CD4-positive, CD25-positive, alpha-beta regulatory T cell (primary cell): ENCODE results near the gene XXYLT1. TPM values are rescaled to one million over a fixed set of nuclear protein-coding genes. Genes with fewer than 3 reads are reported as not detected.
A peak's percentile ranks its signal among the peaks of the same experiment; 100 is the strongest.

ENCODE experiments used
- ATAC-seq, 2 donors: fragments of 150-1000 bp; cut with Tn5 transposase; one replicate each; pipeline ENCODE4 v1.10.0; 2021; ENCODE audit warnings: low read depth in 2 of 2, moderate number of reproducible peaks in 2 of 2, moderate library complexity in 1 of 2
- DNase-seq, 3 donors: peaks; one replicate each; pipeline versions ENCODE4 v3.0.0 to v3.0.0-alpha.2; 2012 to 2022; ENCODE audit warnings: mixed read lengths in 1 of 3
- H3K27ac ChIP-seq: one replicate; pipeline ENCODE4 v1.7.0; 2013; ENCODE audit warnings: mild to moderate bottlenecking, low read length; ENCODE audit not compliant: insufficient read depth, poor library complexity, severe bottlenecking
- H3K27me3 ChIP-seq: one replicate; pipeline ENCODE4 v1.7.0; 2013; ENCODE audit warnings: low read length; ENCODE audit not compliant: control insufficient read depth, insufficient read depth
- H3K36me3 ChIP-seq: one replicate; pipeline ENCODE4 v1.7.0; 2013; ENCODE audit warnings: mild to moderate bottlenecking, low read length, moderate library complexity; ENCODE audit not compliant: control insufficient read depth, insufficient read depth
- H3K4me1 ChIP-seq: 2 replicates; pipeline ENCODE4 v1.7.0; 2013; ENCODE audit warnings: mild to moderate bottlenecking, low read length; ENCODE audit not compliant: insufficient read depth, control insufficient read depth, poor library complexity, severe bottlenecking
- H3K4me3 ChIP-seq: one replicate; pipeline ENCODE4 v1.7.0; 2013; ENCODE audit warnings: low read depth, mild to moderate bottlenecking, low read length, moderate library complexity
- H3K9me3 ChIP-seq, 2 experiments: 1 replicate in 1 of 2; 2 replicates in 1 of 2; pipeline ENCODE4 v1.7.0; 2013; ENCODE audit warnings: low read length in 2 of 2, mild to moderate bottlenecking in 1 of 2, moderate library complexity in 1 of 2; ENCODE audit not compliant: control insufficient read depth in 2 of 2
- H3K27ac Mint-ChIP-seq, 3 donors: one replicate each; pipeline ENCODE4 v1.8.0; 2020 to 2022; ENCODE audit warnings: mild to moderate bottlenecking in 3 of 3, mixed read lengths in 3 of 3, moderate library complexity in 2 of 3
- H3K27me3 Mint-ChIP-seq: one replicate; pipeline ENCODE4 v1.8.0; 2022; ENCODE audit warnings: mild to moderate bottlenecking, mixed read lengths
- H3K36me3 Mint-ChIP-seq: one replicate; pipeline ENCODE4 v1.8.0; 2020; ENCODE audit warnings: mixed read lengths
- H3K4me1 Mint-ChIP-seq, 4 donors: one replicate each; pipeline ENCODE4 v1.8.0; 2020 to 2022; ENCODE audit warnings: mixed read lengths in 4 of 4, mild to moderate bottlenecking in 1 of 4
- H3K4me3 Mint-ChIP-seq, 4 donors: one replicate each; pipeline ENCODE4 v1.8.0; 2020 to 2022; ENCODE audit warnings: mild to moderate bottlenecking in 4 of 4, mixed read lengths in 4 of 4, moderate library complexity in 3 of 4
- H3K9me3 Mint-ChIP-seq, 7 donors: one replicate each; pipeline ENCODE4 v1.8.0; 2020 to 2022; ENCODE audit warnings: mixed read lengths in 7 of 7, mild to moderate bottlenecking in 3 of 7, moderate library complexity in 2 of 7
- polyA plus RNA-seq, 4 donors: library from polyadenylated mRNA; unstranded; fragments of 300-500 nt; fragmentation: Illumina TruSeq; gene quantifications; one replicate each; pipeline ENCODE4 v1.2.3, GENCODE V29; 2021
- total RNA-seq: library from RNA; stranded (reverse); gene quantifications from one replicate; pipeline ENCODE4 v1.2.3, GENCODE V29; 2022

The XXYLT1 gene
- total and polyA plus RNA-seq, 5 donors from 2014 or later: 3.9 to 6.4 (median 5.7) TPM

DNA sequence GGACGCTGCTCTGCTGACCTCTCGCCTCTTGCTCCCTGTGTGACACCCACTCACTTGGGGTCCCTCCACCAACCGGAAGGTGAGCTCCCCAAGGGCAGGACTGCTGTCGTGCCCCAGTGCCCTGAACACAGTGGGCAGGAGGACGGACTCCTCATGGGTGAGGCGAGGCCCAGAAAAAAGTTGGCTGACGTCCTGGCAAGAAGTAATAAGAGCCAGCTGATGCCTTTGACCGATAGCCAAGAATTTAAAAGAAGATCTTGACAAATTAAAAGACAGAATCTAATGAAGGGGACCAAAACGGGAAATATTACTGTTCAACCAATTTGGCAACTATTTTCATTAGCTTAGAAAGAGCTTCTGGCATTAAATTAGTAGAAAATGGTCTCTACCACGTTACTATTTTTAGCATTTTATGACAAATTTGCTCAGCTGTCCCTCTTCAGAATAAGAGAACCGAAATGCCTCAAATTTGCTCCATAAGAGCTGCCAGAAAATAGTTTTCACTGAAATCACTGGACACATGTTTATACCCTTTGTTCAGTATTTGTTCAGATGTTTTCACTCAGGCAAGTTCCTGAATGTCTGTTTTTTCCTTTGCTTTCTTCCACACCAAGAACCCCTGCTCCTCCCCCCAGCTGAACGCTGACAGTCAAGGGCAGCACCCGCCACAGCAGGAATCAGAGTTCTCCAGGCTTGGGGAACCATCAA is 60.5 kb downstream of the XXYLT1 start:
- no peaks in the 10 kb centered on the region for H3K9me3 Mint-ChIP-seq
- no peak for ATAC-seq

DNA sequence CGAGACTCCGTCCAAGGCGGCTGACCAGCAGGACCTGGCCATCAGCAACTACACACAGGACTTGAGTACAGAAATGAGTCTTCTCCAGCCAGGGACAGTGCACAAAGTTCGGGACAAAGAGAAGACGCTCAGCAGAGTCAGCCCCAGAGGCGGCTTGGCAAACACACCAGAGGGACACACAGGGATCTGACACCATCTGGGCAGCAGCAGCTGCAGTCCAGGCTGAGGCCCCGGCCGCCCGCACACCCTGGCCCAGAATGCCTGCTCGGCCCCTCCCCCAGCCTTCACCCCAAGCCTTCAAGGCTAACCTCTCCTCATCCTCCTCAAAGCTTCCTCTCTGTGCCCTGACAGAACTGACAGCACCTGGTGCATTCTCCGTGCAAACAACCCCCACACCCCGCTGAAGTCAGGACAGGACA is 61.1 kb downstream of the XXYLT1 start:
- H3K27ac Mint-ChIP-seq: peak overlapping the region in 2 of 3 donors; percentile 49 to 59
- H3K27ac ChIP-seq: no peak overlapping the region
- DNase-seq: no peak
- H3K36me3 Mint-ChIP-seq: no peaks in the 10 kb centered on the region
- H3K4me3 Mint-ChIP-seq: peak overlapping the region in 1 of 4 donors; percentile 41
- H3K4me1 Mint-ChIP-seq: peaks cover 0 to 16% (median 9%) of the 10 kb centered on the region in 4 donors
- no peak overlapping the region for H3K4me3 ChIP-seq
- H3K4me1 ChIP-seq: no peaks in the 10 kb centered on the region
- no peak for ATAC-seq
- no peaks in the 10 kb centered on the region for H3K36me3 ChIP-seq
- H3K27me3 ChIP-seq: no peaks in the 10 kb centered on the region
- no peaks in the 10 kb centered on the region for H3K27me3 Mint-ChIP-seq
- no peaks in the 10 kb centered on the region for H3K9me3 Mint-ChIP-seq
- no peaks in the 10 kb centered on the region for H3K9me3 ChIP-seq

More for the DNA sequence above, 60.5 kb downstream of the XXYLT1 start:
- H3K36me3 ChIP-seq: no peaks in the 10 kb centered on the region
- peak overlapping the region in 1 of 4 donors; percentile 41 for H3K4me3 Mint-ChIP-seq
- H3K9me3 ChIP-seq: no peaks in the 10 kb centered on the region
- no peaks in the 10 kb centered on the region for H3K27me3 ChIP-seq
- no peaks in the 10 kb centered on the region for H3K36me3 Mint-ChIP-seq
- H3K27ac Mint-ChIP-seq: peak overlapping the region; percentile 49 to 59 (median 53)
- peaks cover 0 to 12% (median 7%) of the 10 kb centered on the region in 4 donors for H3K4me1 Mint-ChIP-seq
- no peaks in the 10 kb centered on the region for H3K27me3 Mint-ChIP-seq
- DNase-seq: no peak
- H3K4me1 ChIP-seq: no peaks in the 10 kb centered on the region
- no peak overlapping the region for H3K4me3 ChIP-seq
- no peak overlapping the region for H3K27ac ChIP-seq

DNA sequence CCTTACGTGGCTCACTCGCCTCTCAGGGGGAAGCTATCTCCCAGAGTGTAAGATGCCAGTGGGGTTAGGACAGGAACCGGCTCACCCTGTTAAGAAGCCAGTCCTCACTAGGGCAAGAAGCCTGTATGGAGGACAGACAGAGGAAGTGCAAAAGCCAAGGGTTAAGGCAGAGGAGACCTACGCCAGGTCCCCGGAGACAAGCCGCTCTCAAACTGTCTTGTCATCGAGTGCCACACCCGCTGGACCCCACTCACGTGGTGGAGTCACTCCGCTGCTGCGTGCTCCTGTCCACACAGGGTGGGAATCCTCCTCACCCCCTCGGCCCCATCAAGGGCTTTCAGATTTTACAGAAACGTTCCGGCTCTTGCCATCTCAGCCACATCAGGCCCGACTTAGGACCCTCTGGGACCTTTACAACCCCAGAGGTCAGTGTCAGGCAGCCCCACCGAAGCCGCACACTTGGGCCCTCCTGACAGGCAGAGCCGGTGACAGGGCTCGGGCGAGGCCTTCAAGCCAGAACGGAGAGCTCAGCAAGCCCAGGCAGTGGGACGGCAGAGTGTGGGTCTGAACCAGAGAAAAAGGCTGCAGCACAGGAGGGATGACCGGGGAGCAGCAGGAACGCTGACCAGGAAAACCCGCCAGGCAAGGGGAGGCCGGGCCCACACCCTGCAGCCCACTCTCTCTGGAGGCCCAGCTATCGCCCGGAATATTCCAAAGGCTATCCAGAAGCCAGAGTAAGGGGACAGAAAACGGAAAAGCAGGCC is 61.7 kb downstream of the XXYLT1 start:
- H3K36me3 ChIP-seq: no peaks in the 10 kb centered on the region
- no peak overlapping the region for H3K27ac ChIP-seq
- Mint-ChIP-seq H3K27me3 (no peaks in the 10 kb centered on the region), H3K4me1 (peaks cover 0 to 22% (median 9%) of the 10 kb centered on the region in 4 donors), H3K36me3 (no peaks in the 10 kb centered on the region), H3K4me3 (no peak overlapping the region), H3K9me3 (no peaks in the 10 kb centered on the region), H3K27ac (no peak overlapping the region)
- H3K4me3 ChIP-seq: no peak overlapping the region
- DNase-seq: no peak
- no peak for ATAC-seq
- no peaks in the 10 kb centered on the region for H3K4me1 ChIP-seq
- no peaks in the 10 kb centered on the region for H3K27me3 ChIP-seq
- H3K9me3 ChIP-seq: no peaks in the 10 kb centered on the region

DNA sequence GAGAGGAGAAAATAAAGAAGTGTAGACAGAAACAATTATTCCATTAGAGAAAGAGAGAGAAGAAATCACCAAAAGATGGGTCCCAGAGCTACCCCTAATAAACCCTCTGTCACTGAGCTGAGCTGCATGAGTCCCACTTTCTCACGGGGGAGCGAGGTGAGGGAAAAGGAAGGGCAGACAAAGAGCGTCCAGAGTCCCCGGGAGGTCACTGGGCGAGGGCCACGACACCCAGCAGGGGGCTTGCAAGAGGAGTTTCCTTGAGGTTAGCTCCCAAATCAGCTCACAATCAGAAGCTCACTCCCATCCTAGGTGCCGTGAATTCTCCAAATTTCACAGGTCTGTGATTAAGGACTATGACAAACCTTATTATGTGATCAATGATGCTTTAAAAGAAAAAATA is 62.3 kb downstream of the XXYLT1 start:
- H3K27ac Mint-ChIP-seq: peak overlapping the region in 2 of 3 donors; percentile 49 to 75
- H3K9me3 Mint-ChIP-seq: no peaks in the 10 kb centered on the region
- no peaks in the 10 kb centered on the region for H3K9me3 ChIP-seq
- H3K27me3 Mint-ChIP-seq: no peaks in the 10 kb centered on the region
- no peak for ATAC-seq
- no peaks in the 10 kb centered on the region for H3K4me1 ChIP-seq
- no peak overlapping the region for H3K4me3 Mint-ChIP-seq
- no peak for DNase-seq
- peaks cover 0 to 24% (median 10%) of the 10 kb centered on the region in 4 donors for H3K4me1 Mint-ChIP-seq
- H3K36me3 Mint-ChIP-seq: no peaks in the 10 kb centered on the region
- H3K36me3 ChIP-seq: no peaks in the 10 kb centered on the region
- no peaks in the 10 kb centered on the region for H3K27me3 ChIP-seq
- H3K27ac ChIP-seq: no peak overlapping the region
- H3K4me3 ChIP-seq: no peak overlapping the region

DNA sequence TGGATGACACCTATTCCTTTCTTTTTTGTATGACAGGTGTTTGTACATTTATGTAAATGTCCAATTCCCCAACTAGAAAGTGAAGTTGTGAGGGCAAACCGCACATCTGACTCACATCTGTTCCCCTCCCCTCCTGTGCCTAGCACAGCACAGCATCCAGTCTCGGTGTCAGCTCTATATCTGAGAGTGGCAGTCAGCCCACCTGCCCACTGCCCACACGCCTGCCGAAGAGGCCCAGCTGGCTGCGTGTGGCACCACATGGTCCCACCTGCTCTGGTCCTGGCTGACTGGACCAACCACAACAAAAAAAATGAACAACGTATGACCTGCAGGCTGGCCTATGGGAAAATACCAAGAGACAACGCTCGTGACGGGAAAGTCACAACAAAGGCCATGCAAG is 62.8 kb downstream of the XXYLT1 start:
- Mint-ChIP-seq H3K27ac (peak overlapping the region; percentile 49 to 75 (median 61)), H3K9me3 (no peaks in the 10 kb centered on the region), H3K36me3 (no peaks in the 10 kb centered on the region), H3K4me1 (peaks cover 0 to 26% (median 11%) of the 10 kb centered on the region in 4 donors), H3K27me3 (no peaks in the 10 kb centered on the region), H3K4me3 (no peak overlapping the region)
- Histone ChIP-seq H3K4me1 (no peaks in the 10 kb centered on the region), H3K4me3 (no peak overlapping the region), H3K27ac (no peak overlapping the region), H3K36me3 (no peaks in the 10 kb centered on the region), H3K27me3 (no peaks in the 10 kb centered on the region), H3K9me3 (no peaks in the 10 kb centered on the region)
- peak; percentile 62 to 66 for ATAC-seq
- DNase-seq: peak in 1 of 3 donors; percentile 28

DNA sequence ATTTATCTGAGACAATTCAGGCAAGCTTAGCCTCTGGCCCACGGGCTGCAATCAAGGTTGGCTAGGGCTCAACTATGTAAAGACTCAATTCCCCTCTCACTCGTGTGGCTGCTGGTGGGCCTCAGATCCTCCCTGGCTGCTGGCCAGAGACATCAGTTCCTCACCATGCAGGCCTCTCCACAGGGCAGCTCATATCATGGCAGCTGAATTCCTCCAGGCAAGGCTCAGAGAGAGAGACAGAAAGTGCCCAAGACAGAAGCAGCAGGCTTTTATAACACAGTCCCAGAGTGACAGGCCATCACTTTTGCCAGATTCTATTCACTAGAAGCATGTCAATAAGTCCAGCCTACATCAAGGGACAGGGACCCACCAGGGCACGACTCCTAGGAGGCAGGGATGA is 63.2 kb downstream of the XXYLT1 start:
- Mint-ChIP-seq H3K36me3 (no peaks in the 10 kb centered on the region), H3K9me3 (no peaks in the 10 kb centered on the region), H3K4me1 (peaks cover 0 to 29% (median 11%) of the 10 kb centered on the region in 4 donors), H3K4me3 (no peak overlapping the region), H3K27ac (peak overlapping the region in 1 of 3 donors; percentile 53), H3K27me3 (no peaks in the 10 kb centered on the region)
- no peak overlapping the region for H3K4me3 ChIP-seq
- H3K36me3 ChIP-seq: no peaks in the 10 kb centered on the region
- no peaks in the 10 kb centered on the region for H3K4me1 ChIP-seq
- no peak overlapping the region for H3K27ac ChIP-seq
- no peaks in the 10 kb centered on the region for H3K27me3 ChIP-seq
- H3K9me3 ChIP-seq: no peaks in the 10 kb centered on the region
- DNase-seq: no peak
- ATAC-seq: no peak

DNA sequence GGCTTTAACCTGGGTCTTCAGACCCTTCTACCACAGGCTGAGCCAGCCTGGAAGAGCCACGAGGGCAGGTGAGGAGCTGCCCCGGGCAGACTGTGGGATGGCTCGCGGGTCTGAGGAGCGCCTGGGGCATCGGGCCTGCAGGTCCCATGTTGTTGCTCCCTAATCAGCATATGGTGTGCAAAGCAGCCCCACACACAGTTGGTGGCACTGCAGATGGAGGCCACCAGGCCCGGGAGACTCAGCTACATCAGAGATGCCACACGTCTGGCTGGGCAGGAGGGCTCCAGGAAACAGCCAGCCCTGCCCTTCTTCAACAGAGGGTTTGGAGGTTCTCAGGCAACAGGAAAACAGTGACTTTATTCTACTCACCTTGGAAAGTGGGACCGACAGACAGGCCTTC is 63.9 kb downstream of the XXYLT1 start:
- Histone ChIP-seq H3K9me3 (no peaks in the 10 kb centered on the region), H3K27me3 (no peaks in the 10 kb centered on the region), H3K27ac (no peak overlapping the region), H3K36me3 (no peaks in the 10 kb centered on the region), H3K4me1 (no peaks in the 10 kb centered on the region), H3K4me3 (no peak overlapping the region)
- no peak overlapping the region for H3K4me3 Mint-ChIP-seq
- peaks cover 0 to 29% (median 11%) of the 10 kb centered on the region in 4 donors for H3K4me1 Mint-ChIP-seq
- H3K27ac Mint-ChIP-seq: no peak overlapping the region
- H3K36me3 Mint-ChIP-seq: no peaks in the 10 kb centered on the region
- no peaks in the 10 kb centered on the region for H3K9me3 Mint-ChIP-seq
- no peaks in the 10 kb centered on the region for H3K27me3 Mint-ChIP-seq
- ATAC-seq (no peak), DNase-seq (no peak)
